Femur (tissue), 1 donor: Measurements from ENCODE around the gene KISS1.

Experiments used
- DNase-seq: peaks from one replicate; pipeline ENCODE4 v3.0.0-alpha.2; 2017

Gene KISS1

GRCh38 chr1:204190212-204191211, 5.8 kb downstream of the KISS1 start:
- DNase-seq, result peak; percentile 57

GRCh38 chr1:204188959-204189639, 7.2 kb downstream of the KISS1 start:
- no peak for DNase-seq

DNA sequence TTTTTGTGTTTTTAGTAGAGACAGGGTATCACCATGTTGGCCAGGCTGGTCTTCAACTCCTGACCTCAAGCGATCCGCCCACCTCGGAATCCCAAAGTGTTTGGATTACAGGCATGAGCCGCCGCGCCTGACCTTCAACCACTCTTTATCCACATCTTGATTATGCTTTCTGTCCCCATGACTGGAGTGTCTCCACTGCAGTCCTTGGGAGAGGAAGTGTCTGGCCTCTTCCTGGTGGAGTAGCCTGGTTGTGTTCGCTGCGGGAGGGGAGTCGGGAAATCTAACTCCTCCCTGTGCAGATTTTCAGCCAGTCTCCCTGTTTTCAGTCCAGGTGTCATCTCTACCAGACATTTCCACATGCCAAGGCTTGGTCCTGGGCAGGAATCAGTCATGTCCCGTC, 9.7 kb downstream of the KISS1 start:
- no peak for DNase-seq

GRCh38 chr1:204181116-204181515, 15.2 kb downstream of the KISS1 start:
- no peak for DNase-seq

DNA sequence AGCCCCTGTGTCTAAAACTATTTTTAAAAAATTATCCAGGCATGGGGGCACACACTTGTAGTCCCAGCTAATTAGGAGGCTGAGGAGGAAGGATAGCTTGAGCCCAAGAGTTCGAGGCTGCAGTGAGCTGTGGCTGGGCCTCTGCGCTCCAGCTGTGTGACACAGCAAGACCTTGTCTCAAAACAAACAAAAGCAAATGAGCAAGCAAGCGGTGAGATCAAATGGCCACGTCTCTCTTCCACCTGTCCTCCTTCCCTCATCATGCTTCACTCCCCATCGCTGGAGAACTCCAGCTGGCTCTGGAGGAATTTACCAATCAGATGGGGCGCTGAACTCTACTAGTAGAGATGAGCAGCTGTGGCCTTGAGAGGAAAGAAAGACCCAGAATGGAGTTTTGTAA, 16.2 kb downstream of the KISS1 start:
- DNase-seq, result no peak

GRCh38 chr1:204178487-204179281, 17.6 kb downstream of the KISS1 start:
- DNase-seq, result no peak

DNA sequence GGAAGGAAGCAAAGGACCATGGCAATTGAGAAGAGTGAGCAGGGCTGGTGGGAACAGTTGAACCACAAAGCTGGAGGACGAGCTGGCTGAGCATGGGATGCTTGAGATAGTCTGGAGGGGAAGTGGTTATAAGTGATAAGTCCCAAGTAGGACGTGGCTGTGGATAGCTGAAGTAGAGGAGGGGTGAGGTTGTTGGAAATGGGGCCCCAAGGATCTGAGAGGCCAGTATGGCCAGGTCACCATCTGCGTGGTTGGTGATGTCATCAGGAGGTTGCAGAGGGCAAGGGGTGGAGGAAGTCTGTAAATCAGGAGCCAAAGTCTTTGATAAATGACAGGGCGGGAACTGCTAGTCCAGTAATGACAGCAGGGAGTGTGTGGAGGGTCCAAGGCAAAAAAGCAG, 19.2 kb downstream of the KISS1 start:
- DNase-seq, result no peak

DNA sequence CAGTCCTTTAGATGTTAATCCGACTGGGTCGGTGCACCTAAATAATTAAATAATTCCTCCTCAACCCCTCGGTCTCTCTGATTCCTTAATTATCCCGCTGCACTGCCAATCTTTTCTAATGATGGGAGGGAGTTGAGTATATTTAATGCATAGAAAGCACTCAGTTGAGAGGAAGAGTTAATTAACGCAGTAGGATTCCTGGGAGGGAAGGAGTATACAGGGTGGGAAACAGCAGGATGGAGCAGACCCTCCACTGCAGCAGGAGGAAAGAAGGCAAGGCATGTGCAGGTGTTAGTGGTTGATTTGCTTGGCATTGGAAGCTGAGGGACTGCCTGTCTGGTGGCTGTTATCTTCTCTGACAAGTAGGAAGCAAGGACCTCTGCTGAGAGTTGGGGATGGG, 20.2 kb downstream of the KISS1 start:
- no peak for DNase-seq

DNA sequence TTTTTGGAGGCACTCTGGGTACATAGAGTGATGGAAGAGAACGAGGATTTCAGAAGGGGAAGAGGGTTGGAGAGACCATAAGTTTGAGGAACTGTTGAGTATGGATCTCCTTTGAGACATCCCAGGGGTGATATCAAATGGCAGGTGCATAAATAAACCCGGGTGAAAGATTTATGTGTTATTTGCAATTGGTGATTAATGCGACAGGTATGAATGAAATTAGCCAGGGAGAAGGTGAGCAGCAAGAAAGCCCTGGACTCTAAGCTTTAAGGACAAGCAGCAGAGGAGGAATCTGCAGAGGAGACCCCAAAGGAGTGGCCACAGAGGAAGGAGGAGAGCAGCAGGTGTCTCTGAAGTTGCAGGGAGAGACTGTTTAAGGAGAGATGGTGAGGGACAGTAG, 21.3 kb downstream of the KISS1 start:
- DNase-seq, result no peak

GRCh38 chr1:204172404-204173029, 23.8 kb downstream of the KISS1 start:
- DNase-seq, result no peak

DNA sequence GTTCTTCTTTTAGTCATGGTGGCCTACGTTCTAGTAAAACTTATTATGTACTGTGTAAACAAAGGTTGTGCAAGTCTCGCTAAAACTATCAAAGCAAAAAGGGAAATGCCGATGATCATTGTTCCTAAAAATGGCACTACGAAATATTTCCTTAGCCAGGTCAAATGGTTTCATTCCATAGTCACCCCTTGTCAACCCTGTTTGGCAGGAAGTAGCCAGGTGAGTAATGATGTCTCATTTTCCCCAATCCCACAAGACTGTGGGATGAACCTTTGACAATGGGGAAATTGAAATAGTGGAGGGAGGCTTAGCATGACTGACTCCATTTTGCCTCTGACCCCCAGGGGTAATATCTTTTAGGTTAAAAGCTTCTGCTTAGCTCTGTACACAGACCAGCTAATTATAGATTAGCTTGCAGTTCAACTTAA, 24.5 kb downstream of the KISS1 start:
- DNase-seq, result no peak

- no peak for DNase-seq
These were observed 25.7 kb downstream of the KISS1 start for GRCh38 chr1:204170494-204171155.

- no peak for DNase-seq
These were observed 26.4 kb downstream of the KISS1 start for GRCh38 chr1:204169858-204170257.

- no peak for DNase-seq
These were observed 28.6 kb downstream of the KISS1 start for GRCh38 chr1:204167730-204168129.

DNA sequence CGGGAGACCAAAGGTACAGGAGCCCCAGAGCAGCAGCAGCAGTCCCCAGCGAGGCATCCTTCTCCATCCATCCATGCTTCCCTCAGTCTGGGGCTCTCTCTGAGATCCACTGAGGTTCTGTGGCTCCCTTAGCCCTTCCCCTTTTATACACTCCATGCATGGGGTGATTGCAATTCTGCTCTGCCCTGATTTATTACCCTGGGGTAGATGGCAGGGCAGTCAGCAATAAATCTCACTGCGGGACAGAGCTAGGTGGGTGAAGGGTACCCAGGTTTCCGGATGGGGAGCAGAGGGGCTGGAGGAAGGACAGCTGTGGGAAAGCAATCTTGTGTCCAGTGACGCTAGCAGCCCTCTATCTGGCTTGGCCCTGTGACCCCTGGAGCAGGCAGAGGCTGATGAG, 30.1 kb downstream of the KISS1 start, which contains the start of gene REN:
Gene REN (minus strand): TSS at position 119 of the 400 bp plus-strand sequence. CDS start 44 bp downstream, at position 75.
- DNase-seq, result no peak

DNA sequence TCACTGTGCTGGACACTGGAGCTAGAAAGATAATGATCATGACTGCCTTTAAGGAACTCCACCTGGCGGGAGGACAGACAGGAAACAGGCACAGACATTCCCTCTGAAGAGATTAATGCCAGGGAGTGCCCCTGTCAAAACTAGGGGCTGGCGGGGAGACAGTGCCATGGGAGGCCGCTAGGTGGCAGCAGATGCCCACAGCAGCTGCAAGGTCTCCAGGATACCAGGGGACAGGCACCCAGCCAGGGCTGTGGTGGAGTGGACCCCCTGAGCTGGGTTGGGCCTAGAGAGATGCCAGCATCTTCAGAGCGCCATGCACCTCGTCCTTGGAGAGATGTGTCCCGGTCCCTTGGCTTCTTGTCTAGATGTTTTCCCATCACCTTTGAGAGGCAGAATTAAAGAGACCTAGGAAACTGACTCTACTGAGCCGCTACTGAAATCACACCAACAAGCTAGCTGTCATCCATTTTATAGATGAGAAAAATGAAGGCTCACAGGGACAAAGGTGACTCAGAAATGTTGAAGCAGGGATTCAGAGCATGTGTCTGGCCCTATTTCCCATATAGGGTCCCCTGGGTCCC, 33.7 kb downstream of the KISS1 start:
- peak; percentile 88 for DNase-seq

- no peak for DNase-seq
These were observed 34.4 kb downstream of the KISS1 start for GRCh38 chr1:204161609-204162493.

DNA sequence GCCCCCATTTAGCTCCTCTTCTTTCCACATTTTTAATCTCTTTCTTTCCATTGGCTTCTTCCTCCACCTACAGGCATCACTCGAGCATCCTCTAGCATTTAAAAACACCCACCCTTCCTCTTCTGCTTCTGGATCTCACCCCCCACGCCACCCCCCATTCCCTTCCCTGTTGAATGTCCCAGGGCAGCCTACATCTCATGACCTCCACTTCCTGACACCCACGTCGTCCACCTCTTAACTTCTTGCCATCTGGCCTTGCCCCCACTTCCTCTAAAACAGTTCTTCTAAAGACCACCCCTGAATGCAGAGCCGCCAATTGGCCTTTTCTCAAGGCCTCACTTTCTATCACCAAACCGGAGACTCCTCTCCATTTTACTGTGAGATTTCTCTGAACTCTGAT, 38.3 kb downstream of the KISS1 start:
- DNase-seq, result no peak

- no peak for DNase-seq
These were observed 40.4 kb downstream of the KISS1 start for GRCh38 chr1:204155881-204156280.

DNA sequence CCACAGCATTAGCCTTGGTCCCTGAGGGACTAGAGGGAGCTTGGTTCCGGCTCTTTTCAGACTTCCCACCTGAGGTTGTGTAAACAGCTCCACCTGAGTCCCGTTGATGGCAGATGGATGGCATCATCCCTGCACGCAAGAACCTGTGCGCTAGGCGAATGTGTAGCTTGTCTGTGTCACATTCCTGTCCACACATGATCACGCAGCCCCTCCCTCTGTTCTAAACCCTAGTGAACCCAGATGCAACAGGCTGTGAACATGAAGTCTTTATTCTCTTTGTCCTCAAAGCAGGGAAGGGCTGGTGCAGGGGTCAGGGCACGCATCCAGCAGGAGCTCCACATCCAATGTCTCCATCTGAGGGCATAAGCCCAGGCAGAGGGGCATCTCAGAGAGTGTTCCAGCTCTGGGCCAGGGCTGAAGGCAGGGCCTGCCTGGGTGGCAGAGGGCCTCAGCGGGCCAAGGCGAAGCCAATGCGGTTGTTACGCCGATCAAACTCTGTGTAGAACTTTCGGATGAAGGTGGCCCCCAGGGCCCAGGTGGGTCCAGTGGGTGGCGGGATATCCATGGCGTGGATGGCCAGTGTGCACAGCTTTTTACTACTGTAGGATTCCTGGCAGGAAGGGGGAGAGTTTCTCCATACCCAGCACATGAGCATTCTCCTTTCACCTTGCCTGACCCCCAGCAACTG, 41.6 kb downstream of the KISS1 start:
- DNase-seq, result no peak
